AG04449 (cell line): Measurements from ENCODE around the gene FRAS1.
"Not testable (repeated sequence)": the region's sequence is repeated elsewhere in the genome, so short reads cannot be mapped to it uniquely, and the experiment has no call there.

ENCODE experiments used
- CTCF ChIA-PET: fragments of 350-600 bp; formaldehyde crosslinking; extraction: SDS; loops from one replicate; lab custom pipeline; 2021; ENCODE audit warnings: antibody characterized with exemption; lab: Yijun Ruan, JAX
- POLR2A ChIA-PET: fragments of 400-600, 350-600 bp; formaldehyde crosslinking; extraction: SDS; loops from one replicate; lab custom pipeline; 2020; ENCODE audit warnings: antibody characterized with exemption, inconsistent platforms; lab: Yijun Ruan, JAX
- DNase-seq: peaks from one replicate; pipeline ENCODE4 v3.0.0-alpha.2; 2010; ENCODE audit warnings: low read depth, low spot score
- H3K4me3 ChIP-seq: 2 replicates; pipeline ENCODE4 v1.5.1; 2011; ENCODE audit warnings: low read depth, mild to moderate bottlenecking, control low read depth, low read length
- CTCF ChIP-seq: IDR thresholded peaks from one replicate; pipeline ENCODE4 v1.5.1; 2011; ENCODE audit warnings: mild to moderate bottlenecking, moderate library complexity, low read length, control low read depth, inconsistent platforms; ENCODE audit not compliant: insufficient read depth; ENCODE audit errors: missing control alignments

Gene FRAS1

GRCh38 chr4:78171482-78171881 lies 114.4 kb downstream of the FRAS1 start:
- no peak for DNase-seq
- CTCF ChIA-PET, result no interaction called here
- no peak for TF ChIP-seq CTCF
- no peak overlapping the region for H3K4me3 ChIP-seq
- POLR2A ChIA-PET, result no interaction called here

GRCh38 chr4:78174891-78175290 lies 117.8 kb downstream of the FRAS1 start:
- no peak overlapping the region for H3K4me3 ChIP-seq
- CTCF ChIA-PET, result no interaction called here
- POLR2A ChIA-PET, result no interaction called here
- TF ChIP-seq CTCF, result no peak
- DNase-seq, result no peak

- no peak for DNase-seq
- TF ChIP-seq CTCF, result no peak
- ChIA-PET CTCF (no interaction called here), POLR2A (no interaction called here)
- H3K4me3 ChIP-seq, result no peak overlapping the region
These were observed 122.1 kb downstream of the FRAS1 start for GRCh38 chr4:78179196-78179595.

- POLR2A ChIA-PET, H3K4me3 ChIP-seq, CTCF ChIA-PET, DNase-seq: not testable (repeated sequence)
These were observed 124.6 kb downstream of the FRAS1 start for GRCh38 chr4:78181681-78182234.

GRCh38 chr4:78184584-78184983 lies 127.5 kb downstream of the FRAS1 start:
- no peak for DNase-seq
- ChIA-PET POLR2A (no interaction called here), CTCF (no interaction called here)
- no peak overlapping the region for H3K4me3 ChIP-seq
- no peak for TF ChIP-seq CTCF

GRCh38 chr4:78185117-78185516 lies 128.0 kb downstream of the FRAS1 start:
- POLR2A ChIA-PET, result no interaction called here
- no peak for TF ChIP-seq CTCF
- H3K4me3 ChIP-seq, result no peak overlapping the region
- CTCF ChIA-PET, result no interaction called here
- DNase-seq, result no peak
